Osteoblast (primary cell): ENCODE data around the gene CPNE1. TPM values are rescaled to one million over a fixed set of nuclear protein-coding genes. Genes with fewer than 3 reads are reported as not detected.

Source experiments
- DNase-seq: peaks from one replicate; pipeline ENCODE4 v3.0.0; 2011; ENCODE audit warnings: low spot score, mixed read lengths; ENCODE audit not compliant: insufficient read length; ENCODE audit errors: missing footprints
- H2AFZ ChIP-seq: 2 replicates; pipeline ENCODE4 v1.6.0; 2011; ENCODE audit warnings: mild to moderate bottlenecking, low read length
- H3K27ac ChIP-seq: 2 replicates; pipeline ENCODE4 v1.5.1; 2011; ENCODE audit warnings: mild to moderate bottlenecking, low read depth, low read length, moderate library complexity
- H3K27me3 ChIP-seq: 2 replicates; pipeline ENCODE4 v1.6.0; 2012; ENCODE audit warnings: mild to moderate bottlenecking, control low read depth, inconsistent platforms, low read length, moderate library complexity; ENCODE audit not compliant: insufficient read depth
- H3K36me3 ChIP-seq: 2 replicates; pipeline ENCODE4 v1.5.1; 2011; ENCODE audit warnings: mild to moderate bottlenecking, low read length, control low read depth, moderate library complexity; ENCODE audit not compliant: insufficient read depth
- H3K4me1 ChIP-seq: 2 replicates; pipeline ENCODE4 v1.5.1; 2011; ENCODE audit warnings: mild to moderate bottlenecking, low read length, control low read depth, moderate library complexity; ENCODE audit not compliant: insufficient read depth
- H3K4me2 ChIP-seq: 2 replicates; pipeline ENCODE4 v1.6.0; 2011; ENCODE audit warnings: mild to moderate bottlenecking, low read length; ENCODE audit not compliant: insufficient read depth
- H3K4me3 ChIP-seq: fragments of 200-600 bp; sonication (generic); 3 replicates; pipeline ENCODE4 v1.5.1; 2012; ENCODE audit warnings: mild to moderate bottlenecking, low read length, inconsistent platforms; ENCODE audit not compliant: insufficient read depth
- H3K79me2 ChIP-seq: 2 replicates; pipeline ENCODE4 v1.6.0; 2012; ENCODE audit warnings: mild to moderate bottlenecking, low read length, control low read depth, inconsistent platforms; ENCODE audit not compliant: insufficient read depth
- H3K9me3 ChIP-seq: 2 replicates; pipeline ENCODE4 v1.5.1; 2011; ENCODE audit warnings: low read depth, low read length, control low read depth
- H4K20me1 ChIP-seq: 2 replicates; pipeline ENCODE4 v1.6.0; 2012; ENCODE audit warnings: mild to moderate bottlenecking, low read length, control low read depth; ENCODE audit not compliant: insufficient read depth
- total RNA-seq: library from RNA; depleted of rRNA; stranded (reverse); fragments of >200 nt; gene quantifications from 2 replicates; pipeline ENCODE4 v1.2.3, GENCODE V29; 2012
- TF ChIP-seq, protein P1 (sequence below): IDR thresholded peaks from 2 replicates; pipeline ENCODE4 v1.5.1; 2011; ENCODE audit warnings: mild to moderate bottlenecking, low read depth, low read length, moderate library complexity; ENCODE audit errors: extremely low read depth

The CPNE1 gene
- total RNA-seq, 1 donor = 165 TPM

- no peaks in the 10 kb centered on the region for H3K79me2 ChIP-seq
- no peaks in the 10 kb centered on the region for H4K20me1 ChIP-seq
- no peak overlapping the region for H2AFZ ChIP-seq
- TF ChIP-seq, protein P1, sequence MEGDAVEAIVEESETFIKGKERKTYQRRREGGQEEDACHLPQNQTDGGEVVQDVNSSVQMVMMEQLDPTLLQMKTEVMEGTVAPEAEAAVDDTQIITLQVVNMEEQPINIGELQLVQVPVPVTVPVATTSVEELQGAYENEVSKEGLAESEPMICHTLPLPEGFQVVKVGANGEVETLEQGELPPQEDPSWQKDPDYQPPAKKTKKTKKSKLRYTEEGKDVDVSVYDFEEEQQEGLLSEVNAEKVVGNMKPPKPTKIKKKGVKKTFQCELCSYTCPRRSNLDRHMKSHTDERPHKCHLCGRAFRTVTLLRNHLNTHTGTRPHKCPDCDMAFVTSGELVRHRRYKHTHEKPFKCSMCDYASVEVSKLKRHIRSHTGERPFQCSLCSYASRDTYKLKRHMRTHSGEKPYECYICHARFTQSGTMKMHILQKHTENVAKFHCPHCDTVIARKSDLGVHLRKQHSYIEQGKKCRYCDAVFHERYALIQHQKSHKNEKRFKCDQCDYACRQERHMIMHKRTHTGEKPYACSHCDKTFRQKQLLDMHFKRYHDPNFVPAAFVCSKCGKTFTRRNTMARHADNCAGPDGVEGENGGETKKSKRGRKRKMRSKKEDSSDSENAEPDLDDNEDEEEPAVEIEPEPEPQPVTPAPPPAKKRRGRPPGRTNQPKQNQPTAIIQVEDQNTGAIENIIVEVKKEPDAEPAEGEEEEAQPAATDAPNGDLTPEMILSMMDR = no peak
- peaks cover 21% of the 10 kb centered on the region for H3K27me3 ChIP-seq
- no peak overlapping the region for H3K4me2 ChIP-seq
- no peak overlapping the region for H3K27ac ChIP-seq
- H3K9me3 ChIP-seq = no peaks in the 10 kb centered on the region
- H3K4me3 ChIP-seq = no peak overlapping the region
- peaks cover 7% of the 10 kb centered on the region for H3K4me1 ChIP-seq
- DNase-seq = no peak
- H3K36me3 ChIP-seq = no peaks in the 10 kb centered on the region
Measured at GRCh38 chr20:35603695-35604448, 60.8 kb downstream of the CPNE1 start.

DNA sequence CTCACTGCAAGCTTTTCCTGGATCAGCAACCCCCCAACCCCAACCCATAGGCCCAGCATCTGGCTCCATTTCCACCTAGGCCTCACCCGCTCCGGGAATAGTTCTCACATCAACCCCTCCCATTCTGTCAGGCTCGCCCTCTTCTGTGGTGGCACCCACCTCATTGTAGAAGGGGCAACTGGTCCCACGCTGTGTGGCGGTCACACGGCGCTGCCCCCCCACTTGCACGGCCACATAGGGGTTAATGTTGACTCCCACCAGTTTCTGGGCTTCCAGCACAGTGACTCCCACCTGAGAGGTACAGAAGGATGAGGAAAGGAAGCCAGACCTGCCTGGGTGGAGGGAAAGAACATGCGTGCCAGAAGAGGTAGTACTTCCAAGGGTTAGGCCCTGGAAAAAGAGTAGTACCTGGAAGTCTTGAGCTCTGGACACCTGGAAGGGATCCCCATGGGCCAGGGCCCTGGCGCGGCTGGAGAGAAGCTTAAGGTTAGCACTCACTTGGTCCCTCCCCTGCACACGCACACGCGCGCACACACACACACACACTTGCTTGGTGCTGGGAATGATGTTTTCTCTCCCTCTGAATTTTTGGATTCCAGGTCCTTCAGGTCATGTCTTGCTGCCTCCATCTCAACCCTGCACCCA is 61.7 kb downstream of the CPNE1 start:
- no peak overlapping the region for H2AFZ ChIP-seq
- no peaks in the 10 kb centered on the region for H3K36me3 ChIP-seq
- no peak overlapping the region for H3K27ac ChIP-seq

DNA sequence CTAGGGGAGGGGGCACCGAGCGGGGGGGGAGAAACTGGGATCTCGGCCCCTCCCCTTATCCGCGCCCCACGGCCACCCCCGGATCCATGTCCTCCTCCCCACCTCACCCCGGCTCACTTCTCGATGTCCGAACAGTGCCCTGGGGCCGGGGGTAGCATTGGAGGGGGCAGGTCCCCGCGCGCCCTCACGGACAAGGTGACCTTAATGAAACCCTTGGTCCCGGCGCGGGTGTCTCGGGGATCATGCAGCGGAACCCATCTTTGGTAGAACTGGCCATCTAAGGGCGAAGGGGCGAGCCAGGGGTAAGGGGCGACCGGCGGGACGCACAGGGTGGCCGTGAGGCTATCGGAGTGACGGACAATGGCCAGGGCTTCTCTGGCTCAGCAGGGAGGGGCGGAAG is 62.7 kb downstream of the CPNE1 start:
- Histone ChIP-seq H2AFZ (no peak overlapping the region), H3K4me1 (peaks cover 7% of the 10 kb centered on the region), H4K20me1 (no peaks in the 10 kb centered on the region), H3K79me2 (no peaks in the 10 kb centered on the region), H3K4me2 (peak overlapping the region; percentile 81), H3K27ac (no peak overlapping the region), H3K4me3 (peak overlapping the region; percentile 55), H3K27me3 (peaks cover 25% of the 10 kb centered on the region), H3K9me3 (no peaks in the 10 kb centered on the region), H3K36me3 (no peaks in the 10 kb centered on the region)
- DNase-seq = no peak
- TF ChIP-seq, protein P1 = no peak

More for the DNA sequence above, 61.7 kb downstream of the CPNE1 start:
- Histone ChIP-seq H4K20me1 (no peaks in the 10 kb centered on the region), H3K27me3 (peaks cover 25% of the 10 kb centered on the region), H3K79me2 (no peaks in the 10 kb centered on the region), H3K4me3 (no peak overlapping the region), H3K4me2 (no peak overlapping the region), H3K4me1 (peaks cover 7% of the 10 kb centered on the region), H3K9me3 (no peaks in the 10 kb centered on the region)
- no peak for DNase-seq
- TF ChIP-seq, protein P1 = no peak
